Heart left ventricle (tissue), 16 donors: ENCODE results near the gene HK3. TPM values are rescaled to one million over a fixed set of nuclear protein-coding genes. Genes with fewer than 3 reads are reported as not detected.

Experiments
- ATAC-seq, 4 donors: fragments of 200-7000 bp; cut with Tn5 transposase; one replicate each; pipeline ENCODE4 v1.9.1; 2020 to 2022; ENCODE audit warnings: moderate library complexity in 4 of 4, mild to moderate bottlenecking in 3 of 4, moderate number of reproducible peaks in 1 of 4
- DNase-seq, 5 donors: peaks; one replicate each; pipeline ENCODE4 v3.0.0-alpha.2; 2020
- H3K27ac ChIP-seq, 12 donors: fragments of 200-600 bp; sonication (generic) in 4 of 12; one replicate each; pipeline versions ENCODE4 v1.5.0 to v1.8.0; 2016 to 2022; ENCODE audit warnings: mild to moderate bottlenecking in 2 of 12
- H3K27me3 ChIP-seq, 9 donors: fragments of 200-600 bp; sonication (generic) in 2 of 9; one replicate each; pipeline versions ENCODE4 v1.5.1 to v1.8.0; 2016 to 2022; ENCODE audit warnings: mild to moderate bottlenecking in 3 of 9
- H3K36me3 ChIP-seq, 9 donors: fragments of 200-600 bp; sonication (generic) in 2 of 9; one replicate each; pipeline versions ENCODE4 v1.5.0 to v1.8.0; 2018 to 2022; ENCODE audit warnings: mild to moderate bottlenecking in 2 of 9
- H3K4me1 ChIP-seq, 12 donors: fragments of 200-600 bp; sonication (generic) in 4 of 12; one replicate each; pipeline versions ENCODE4 v1.5.0 to v1.8.0; 2016 to 2022; ENCODE audit warnings: mild to moderate bottlenecking in 3 of 12
- H3K4me3 ChIP-seq, 12 donors: fragments of 200-600 bp; sonication (generic) in 4 of 12; one replicate each; pipeline versions ENCODE4 v1.5.0 to v1.8.0; 2017 to 2022; ENCODE audit warnings: mild to moderate bottlenecking in 9 of 12, moderate library complexity in 4 of 12
- H3K9me3 ChIP-seq, 12 donors: fragments of 200-600 bp; sonication (generic) in 4 of 12; one replicate each; pipeline versions ENCODE4 v1.5.0 to v1.8.0; 2016 to 2022; ENCODE audit warnings: mild to moderate bottlenecking in 1 of 12
- CTCF ChIP-seq, 12 donors: fragments of 200-600 bp; sonication (generic) in 4 of 12; IDR thresholded peaks; one replicate each; pipeline versions ENCODE4 v1.5.0 to v1.8.0; 2018 to 2022; ENCODE audit warnings: antibody characterized with exemption in 12 of 12, mild to moderate bottlenecking in 5 of 12
- POLR2A ChIP-seq, 2 donors: fragments of 450-650 bp; IDR thresholded peaks; one replicate each; pipeline ENCODE4 v1.6.1; 2017; ENCODE audit warnings: antibody characterized with exemption in 2 of 2, mild to moderate bottlenecking in 2 of 2, moderate library complexity in 2 of 2
- WGBS, 4 donors: extraction: QIAGEN DNeasy Blood & Tissue Kit in 2 of 4; methylation state at CpG; one replicate each; pipeline versions ENCODE4 v1.1.5 to v1.1.7; 2013 to 2018; 5-methylcytosine and 5-hydroxymethylcytosine counted together
- intact Hi-C, 10 donors: fragments of 100-400 bp; cut with DNase I; formaldehyde crosslinking; loops; one replicate each; pipeline versions ENCODE4 v1.11.1 to v1.14.2; 2022
- polyA plus RNA-seq, 2 donors: library from polyadenylated mRNA; stranded (reverse); fragments of 200-250 nt; gene quantifications; one replicate each; pipeline ENCODE4 v1.2.3, GENCODE V29; 2013
- total RNA-seq, 9 donors: library from RNA; depleted of rRNA in 2 of 9; stranded (reverse); fragments of >200 nt in 2 of 9; fragmentation: NEBNext Ultra II Directional in 3 of 9; extraction: Animal tissue kit (Norgen Biotek cat#: 25700) in 3 of 9; gene quantifications; one replicate each; pipeline versions ENCODE4 v1.1.0 to v1.2.4, GENCODE V29; 2016 to 2023
- donor health status: ischemic (EF 13 %, LVEDD 7.1; RV severe dilation, severe dysfunction).
- donor health status: healthy with polysubstance abuse.
- donor health status: DM: no; HTN: yes; CAD: no.
- donor health status: DM: no; HTN: no; CAD: no.
- donor health status: ischemic (EF 25% LVEDD 6.9; RV normal size, moderate dysfunction).
- donor health status: ischemic (EF 25% LVEDD 5.7; RV mildly dilated, moderate dysfunction).
- donor health status: healthy.
- donor health status: DM: yes; HTN: yes; CAD: no.
- donor health status: ischemic (EF 35%, LVEDD 5.7; RV mildly dilated, moderate dysfunction).
- donor health status: nonischemic (EF 11% LVEDD 7.7; RV severe dilation, severe dysfunction).
- donor health status: DM: yes; HTN: yes; CAD: no.
- donor health status: PGD.
- donor health status: ischemic (EF 29% LVEDD 5.4; RV normal size, mild dysfunction).
- donor health status: nonischemic (EF 23%, LVEDD 6.1; RV moderate dilation, normal function).

Gene HK3
- total and polyA plus RNA-seq, 11 donors = 0.46 to 44.0 (median 2.5) TPM

- intact Hi-C loops = no loop called here
- DNase-seq = no peak
- Histone ChIP-seq H3K27ac (no peak overlapping the region), H3K9me3 (no peaks in the 10 kb centered on the region), H3K4me3 (no peak overlapping the region), H3K27me3 (no peaks in the 10 kb centered on the region), H3K4me1 (peaks cover 0 to 19% (median 0%) of the 10 kb centered on the region in 12 donors), H3K36me3 (peaks cover 0 to 60% (median 40%) of the 10 kb centered on the region in 9 donors)
- TF ChIP-seq POLR2A (IDR thresholded peaks at IDR 0.05) (no peak), CTCF (IDR thresholded peaks at IDR 0.05) (no peak)
- whole genome bisulfite sequencing, 4 donors = 81 to 91% (median 86%) methylated on average over 2 of the region's 2 CpGs
- no peak for ATAC-seq
Observed at GRCh38 chr5:176912115-176912514, 13.0 kb upstream of the HK3 start.

GRCh38 chr5:176908675-176909368 lies 9.7 kb upstream of the HK3 start:
- Histone ChIP-seq H3K27me3 (no peaks in the 10 kb centered on the region), H3K4me1 (peaks cover 0 to 21% (median 0%) of the 10 kb centered on the region in 12 donors), H3K9me3 (no peaks in the 10 kb centered on the region), H3K4me3 (no peak overlapping the region), H3K36me3 (peaks cover 0 to 80% (median 66%) of the 10 kb centered on the region in 9 donors), H3K27ac (peak overlapping the region in 1 of 12 donors; percentile 48)
- ATAC-seq = no peak
- DNase-seq = no peak
- no peak for TF ChIP-seq POLR2A (IDR thresholded peaks at IDR 0.05)
- no peak for TF ChIP-seq CTCF (IDR thresholded peaks at IDR 0.05)
- 92 to 96% (median 95%) methylated on average over 5 of the region's 5 CpGs for WGBS, 4 donors
- intact Hi-C loops = no loop called here

- Histone ChIP-seq H3K36me3 (peaks cover 0 to 97% (median 75%) of the 10 kb centered on the region in 9 donors), H3K4me1 (peaks cover 0 to 41% (median 0%) of the 10 kb centered on the region in 12 donors), H3K27ac (no peak overlapping the region), H3K4me3 (no peak overlapping the region), H3K9me3 (no peaks in the 10 kb centered on the region), H3K27me3 (no peaks in the 10 kb centered on the region)
- ATAC-seq (no peak), DNase-seq (no peak)
- TF ChIP-seq CTCF (IDR thresholded peaks at IDR 0.05) = no peak
- TF ChIP-seq POLR2A (IDR thresholded peaks at IDR 0.05) = no peak
- intact Hi-C loops = no loop called here
- 83 to 88% (median 84%) methylated on average over 3 of the region's 3 CpGs for WGBS, 4 donors
Observed at GRCh38 chr5:176906796-176907195, 7.7 kb upstream of the HK3 start.

GRCh38 chr5:176906126-176906525 lies 7.0 kb upstream of the HK3 start:
- no peak for ATAC-seq
- intact Hi-C loops = no loop called here

More at GRCh38 chr5:176906126-176906525, 7.0 kb upstream of the HK3 start:
- 72 to 96% (median 94%) methylated on average over 1 of the region's 1 CpG for WGBS, 4 donors
- H3K9me3 ChIP-seq = no peaks in the 10 kb centered on the region
- no peaks in the 10 kb centered on the region for H3K27me3 ChIP-seq
- peaks cover 0 to 46% (median 0%) of the 10 kb centered on the region in 12 donors for H3K4me1 ChIP-seq
- H3K36me3 ChIP-seq = peaks cover 0 to 92% (median 75%) of the 10 kb centered on the region in 9 donors
- H3K4me3 ChIP-seq = no peak overlapping the region
- DNase-seq = no peak
- TF ChIP-seq POLR2A (IDR thresholded peaks at IDR 0.05) = no peak
- TF ChIP-seq CTCF (IDR thresholded peaks at IDR 0.05) = no peak
- H3K27ac ChIP-seq = no peak overlapping the region
